NCI-H82 treated with DMSO at 0.1 percent for 48 hours (cell line): Measurements from ENCODE around the gene MATN1.
A peak's percentile ranks its signal among the peaks of the same experiment; 100 is the strongest.

Experiments
- DNase-seq: peaks from one replicate; lab custom pipeline; 2025; ENCODE audit not compliant: unreplicated experiment; lab: John Stamatoyannopoulos, UW

Gene MATN1

GRCh38 chr1:30745834-30746208 is 22.4 kb upstream of the MATN1 start:
- no peak for DNase-seq

- DNase-seq = no peak
Measured at GRCh38 chr1:30745156-30745833, 21.9 kb upstream of the MATN1 start.

GRCh38 chr1:30744060-30744756 is 20.8 kb upstream of the MATN1 start:
- DNase-seq = no peak

GRCh38 chr1:30743584-30744059 is 20.2 kb upstream of the MATN1 start:
- peak; percentile 8 for DNase-seq

GRCh38 chr1:30742963-30743559 is 19.7 kb upstream of the MATN1 start:
- peak; percentile 46 for DNase-seq

- no peak for DNase-seq
Measured at GRCh38 chr1:30742300-30742962, 19.0 kb upstream of the MATN1 start.

GRCh38 chr1:30741239-30741894 is 18.0 kb upstream of the MATN1 start:
- no peak for DNase-seq

GRCh38 chr1:30740251-30741238 is 17.2 kb upstream of the MATN1 start:
- DNase-seq = no peak

- no peak for DNase-seq
Measured at GRCh38 chr1:30739601-30740000, 16.2 kb upstream of the MATN1 start.

- no peak for DNase-seq
Measured at GRCh38 chr1:30738715-30739559, 15.6 kb upstream of the MATN1 start.

GRCh38 chr1:30738040-30738714 is 14.8 kb upstream of the MATN1 start:
- DNase-seq = no peak

GRCh38 chr1:30737357-30738039 is 14.1 kb upstream of the MATN1 start:
- no peak for DNase-seq

GRCh38 chr1:30735668-30736498 is 12.5 kb upstream of the MATN1 start:
- no peak for DNase-seq

GRCh38 chr1:30735124-30735523 is 11.7 kb upstream of the MATN1 start:
- DNase-seq = no peak

GRCh38 chr1:30734580-30734979 is 11.2 kb upstream of the MATN1 start:
- DNase-seq = no peak

- no peak for DNase-seq
Measured at GRCh38 chr1:30734106-30734505, 10.7 kb upstream of the MATN1 start.

GRCh38 chr1:30733493-30733892 is 10.1 kb upstream of the MATN1 start:
- DNase-seq = no peak
